ENCODE data around the gene TSR3. TPM values are rescaled to one million over a fixed set of nuclear protein-coding genes. Genes with fewer than 3 reads are reported as not detected.
A peak's percentile ranks its signal among the peaks of the same experiment; 100 is the strongest.

TSR3 gene
- total RNA-seq, 2 donors from 2014 or later = 39.6 to 74.4 TPM

- peaks cover 6% of the 10 kb centered on the region for H3K36me3 ChIP-seq
- H3K4me3 ChIP-seq = no peak overlapping the region
- no peaks in the 10 kb centered on the region for H3K4me1 ChIP-seq
- intact Hi-C loops (cut with DNase I) = no loop called here
- no peaks in the 10 kb centered on the region for H3K9me3 ChIP-seq
- no peak overlapping the region for H3K27ac ChIP-seq
- H3K27me3 ChIP-seq = no peaks in the 10 kb centered on the region
- peak; percentile 39 for DNase-seq
- H3K9ac ChIP-seq (ENCODE audit: low read depth in 2 of 2, low read length in 2 of 2) = no peak overlapping the region
- no peak for TF ChIP-seq CTCF (IDR thresholded peaks at IDR 0.05)
Measured at GRCh38 chr16:1395444-1396031, 43.9 kb upstream of the TSR3 start.

DNA sequence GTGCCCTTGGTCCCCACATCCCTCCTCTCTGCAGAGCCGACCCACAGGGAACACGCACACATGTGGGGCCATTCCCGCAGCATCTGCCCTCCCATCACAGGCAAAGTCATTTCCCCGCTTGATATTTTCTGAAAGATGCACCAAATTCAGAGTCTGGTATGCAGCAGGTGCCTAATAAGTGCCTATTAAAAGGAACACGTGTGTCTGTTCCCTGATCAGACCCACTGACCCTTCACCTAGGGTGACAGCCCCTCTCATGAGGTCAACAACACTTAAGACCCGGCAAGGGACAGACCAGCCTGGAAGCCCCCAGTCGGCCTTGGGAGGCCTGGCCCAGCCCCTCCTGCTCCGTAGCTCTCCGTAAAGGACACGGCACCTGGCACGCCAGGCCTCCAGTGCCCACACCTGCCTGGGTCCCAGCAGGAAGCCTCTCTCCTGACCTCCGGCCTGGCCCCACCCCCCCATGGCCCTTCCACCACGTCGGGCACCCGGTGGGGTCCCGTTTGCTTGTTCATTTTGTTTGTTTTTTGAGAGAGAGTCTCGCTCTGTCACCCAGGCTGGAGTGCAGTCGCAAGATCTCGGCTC is 42.8 kb upstream of the TSR3 start:
- Histone ChIP-seq H3K27me3 (no peaks in the 10 kb centered on the region), H3K27ac (no peak overlapping the region), H3K9me3 (no peaks in the 10 kb centered on the region), H3K4me3 (no peak overlapping the region), H3K4me1 (no peaks in the 10 kb centered on the region), H3K36me3 (peaks cover 2% of the 10 kb centered on the region), H3K9ac (ENCODE audit: low read depth in 2 of 2, low read length in 2 of 2) (no peak overlapping the region)
- DNase-seq = no peak
- intact Hi-C loops (cut with DNase I) = no loop called here
- no peak for TF ChIP-seq CTCF (IDR thresholded peaks at IDR 0.05)

- intact Hi-C loops (cut with DNase I) = no loop called here
- H3K4me1 ChIP-seq = no peaks in the 10 kb centered on the region
- TF ChIP-seq CTCF (IDR thresholded peaks at IDR 0.05) = no peak
- DNase-seq = no peak
- no peak overlapping the region for H3K9ac ChIP-seq (ENCODE audit: low read depth in 2 of 2, low read length in 2 of 2)
- no peak overlapping the region for H3K27ac ChIP-seq
- H3K36me3 ChIP-seq = no peaks in the 10 kb centered on the region
- no peak overlapping the region for H3K4me3 ChIP-seq
- no peaks in the 10 kb centered on the region for H3K27me3 ChIP-seq
- H3K9me3 ChIP-seq = no peaks in the 10 kb centered on the region
Measured at GRCh38 chr16:1393613-1394176, 42.0 kb upstream of the TSR3 start.

DNA sequence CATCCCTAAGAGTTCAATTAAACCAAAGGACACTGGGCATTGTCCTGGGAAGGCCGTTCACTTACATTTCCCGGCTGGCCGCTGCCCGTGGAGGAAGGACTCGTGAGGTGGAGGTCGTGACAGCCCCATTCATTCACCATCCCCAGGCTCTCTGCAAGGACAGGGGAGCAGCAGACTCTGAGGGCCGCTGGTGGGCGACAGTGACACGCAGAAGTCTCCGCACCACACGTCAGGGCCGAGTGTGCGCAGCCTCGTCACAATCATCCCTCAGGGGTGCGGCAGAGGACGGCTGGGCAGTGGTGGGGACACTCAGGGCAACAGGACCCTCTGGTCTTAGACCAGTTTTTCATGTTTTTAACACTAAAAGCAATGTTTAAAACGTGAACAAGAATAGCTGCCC is 41.1 kb upstream of the TSR3 start:
- Histone ChIP-seq H3K9ac (ENCODE audit: low read depth in 2 of 2, low read length in 2 of 2) (no peak overlapping the region), H3K9me3 (no peaks in the 10 kb centered on the region), H3K27ac (no peak overlapping the region), H3K27me3 (no peaks in the 10 kb centered on the region), H3K4me3 (no peak overlapping the region), H3K36me3 (no peaks in the 10 kb centered on the region), H3K4me1 (no peaks in the 10 kb centered on the region)
- DNase-seq = no peak
- TF ChIP-seq CTCF (IDR thresholded peaks at IDR 0.05) = no peak
- intact Hi-C loops (cut with DNase I) = no loop called here

GRCh38 chr16:1390239-1390779 is 38.6 kb upstream of the TSR3 start:
- no peaks in the 10 kb centered on the region for H3K4me1 ChIP-seq
- H3K9ac ChIP-seq (ENCODE audit: low read depth in 2 of 2, low read length in 2 of 2) = no peak overlapping the region
- no peak for TF ChIP-seq CTCF (IDR thresholded peaks at IDR 0.05)
- no peaks in the 10 kb centered on the region for H3K36me3 ChIP-seq
- DNase-seq = no peak
- no peak overlapping the region for H3K4me3 ChIP-seq
- intact Hi-C loops (cut with DNase I) = no loop called here
- H3K9me3 ChIP-seq = no peaks in the 10 kb centered on the region
- no peak overlapping the region for H3K27ac ChIP-seq
- H3K27me3 ChIP-seq = no peaks in the 10 kb centered on the region
